ENCODE measurements around the gene CD24.
A peak's percentile ranks its signal among the peaks of the same experiment; 100 is the strongest.
"Not testable (repeated sequence)": the region's sequence is repeated elsewhere in the genome, so short reads cannot be mapped to it uniquely, and the experiment has no call there.

Gene CD24, protein sequence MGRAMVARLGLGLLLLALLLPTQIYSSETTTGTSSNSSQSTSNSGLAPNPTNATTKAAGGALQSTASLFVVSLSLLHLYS

GRCh38 chr6:106974336-106974998, at the start of gene CD24:
Gene CD24 (minus strand): TSS chr6:106974729. CDS start chr6:106974646, 83 bp downstream.
- DNase-seq, result no peak

DNA sequence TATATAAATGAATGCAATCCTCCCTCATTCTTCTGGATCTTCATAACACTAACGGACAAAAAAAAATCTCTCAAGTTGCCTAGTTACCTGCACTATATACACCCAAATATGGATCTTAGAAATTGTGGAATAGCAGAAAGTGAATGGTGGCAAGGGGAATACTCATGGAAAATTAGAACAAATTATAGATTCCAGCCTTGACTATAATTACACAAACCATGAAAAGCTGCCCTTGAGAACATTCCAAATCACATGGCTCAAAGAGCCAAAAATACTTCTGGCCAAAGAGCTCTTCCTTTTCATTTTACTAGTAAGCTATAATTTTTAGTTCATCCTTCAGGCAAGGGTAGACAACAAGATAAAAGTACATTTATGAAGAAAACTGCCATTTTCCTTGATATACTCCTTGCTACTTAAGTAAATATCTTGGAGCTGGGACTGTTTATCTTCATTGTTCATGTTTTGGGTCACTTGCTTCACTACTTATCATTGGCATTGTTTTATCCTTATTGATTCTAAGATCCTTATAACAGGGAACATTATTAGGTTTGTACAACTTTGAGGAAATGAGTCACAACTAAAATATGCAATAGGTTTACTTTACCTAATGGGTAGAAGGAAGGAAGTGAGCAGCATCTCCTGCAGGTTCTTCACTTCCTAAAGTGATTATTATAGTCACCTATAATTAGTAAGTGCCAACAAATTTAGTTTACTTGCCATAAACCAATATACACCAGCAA, 47.1 kb upstream of the CD24 start:
- no peak for DNase-seq

GRCh38 chr6:107020239-107020638, 45.7 kb upstream of the CD24 start:
- DNase-seq, result no peak

DNA sequence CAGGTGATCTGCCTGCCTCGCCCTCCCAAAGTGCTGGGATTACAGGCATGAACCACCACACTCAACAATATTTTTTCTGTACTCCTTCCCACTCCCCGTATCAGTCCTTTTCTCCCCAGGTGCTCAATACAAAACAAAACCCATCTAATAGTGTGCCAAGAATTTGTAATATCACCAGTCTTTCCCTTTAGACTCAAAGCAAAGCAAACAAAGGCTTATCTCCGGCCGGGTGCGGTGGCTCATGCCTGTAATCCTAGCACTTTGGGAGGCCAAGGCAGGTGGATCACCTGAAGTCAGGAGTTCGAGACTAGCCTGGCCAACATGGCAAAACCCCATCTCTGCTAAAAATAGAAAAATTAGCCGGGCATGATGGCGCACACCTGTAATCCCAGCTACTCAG, 45.1 kb upstream of the CD24 start:
- not testable (repeated sequence) for DNase-seq

DNA sequence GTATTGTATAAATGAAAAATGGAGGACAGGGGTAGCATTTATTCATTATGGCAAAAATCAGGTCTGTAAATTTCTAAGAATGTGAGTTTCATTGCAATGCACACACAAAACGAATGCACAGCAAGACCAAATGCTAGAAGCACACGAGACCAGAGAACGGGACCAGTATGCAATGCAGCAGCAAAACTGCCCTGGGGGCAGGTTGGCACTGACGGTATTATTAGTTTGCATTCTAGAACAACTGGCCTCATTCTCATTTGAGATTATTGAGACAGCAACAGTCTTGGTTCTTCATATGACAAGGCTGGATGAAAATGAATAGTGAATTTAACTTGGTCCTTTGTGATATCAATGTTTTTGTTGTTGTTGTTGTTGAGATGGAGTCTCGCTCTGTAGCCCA, 44.5 kb upstream of the CD24 start:
- no peak for DNase-seq

- DNase-seq, result no peak
Observed at GRCh38 chr6:107009499-107009898, 35.0 kb upstream of the CD24 start.

DNA sequence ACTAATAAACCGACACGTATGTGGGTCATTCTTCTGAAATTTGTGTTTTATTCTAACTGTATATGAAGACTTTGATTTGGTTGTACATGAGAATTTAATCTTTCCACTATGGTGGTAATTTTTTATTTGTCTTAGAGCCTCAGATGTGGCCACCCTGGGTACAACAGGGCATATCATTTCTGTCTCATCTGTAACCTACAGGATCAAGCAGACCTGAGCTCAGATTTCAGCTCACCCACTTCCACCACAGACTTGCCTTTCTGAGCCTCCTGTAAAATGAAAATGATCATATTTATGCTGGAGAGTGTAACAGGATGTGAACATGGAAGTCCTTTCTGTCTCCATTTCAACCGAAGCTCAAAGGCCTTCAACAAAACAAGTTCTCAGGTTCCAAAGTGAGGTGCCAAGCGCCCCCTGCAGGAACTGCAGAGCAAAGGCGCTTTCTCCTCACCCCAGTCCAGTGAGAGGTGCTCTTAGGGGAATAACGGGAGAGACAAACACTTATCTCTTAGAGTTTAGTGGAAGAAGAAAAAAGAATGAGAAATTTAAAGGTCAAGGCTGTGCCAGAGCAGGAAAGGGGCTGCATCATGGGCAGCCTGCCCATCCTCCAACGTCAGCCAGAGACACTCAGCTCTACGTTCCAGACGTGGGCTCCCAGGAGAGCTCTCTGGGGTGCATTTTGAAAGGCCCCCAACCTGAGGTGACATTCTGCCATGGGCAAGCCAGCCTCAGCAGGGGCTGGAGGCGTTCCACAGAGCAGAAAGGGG, 23.0 kb upstream of the CD24 start:
- peak; percentile 33 to 62 for DNase-seq

GRCh38 chr6:106995640-106996039, 21.1 kb upstream of the CD24 start:
- DNase-seq, result no peak

DNA sequence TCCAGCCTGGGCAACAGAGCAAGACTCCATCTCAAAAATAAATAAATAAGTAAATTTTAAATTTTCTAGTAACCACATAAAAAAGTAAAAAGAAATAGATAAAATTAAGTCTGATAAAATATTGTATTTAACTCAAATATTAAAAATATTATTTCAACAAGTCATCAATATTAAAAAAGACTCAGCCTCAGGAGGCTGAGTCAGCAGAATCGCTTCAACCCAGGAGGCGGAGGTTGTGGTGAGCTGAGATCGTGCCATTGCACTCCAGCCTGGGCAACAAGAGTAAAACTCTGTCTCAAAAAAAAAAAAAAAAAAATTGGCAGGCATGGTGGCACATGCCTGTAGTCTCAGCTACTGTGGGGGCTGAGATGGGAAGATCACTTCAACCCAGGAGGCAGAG, 15.2 kb upstream of the CD24 start:
- not testable (repeated sequence) for DNase-seq

DNA sequence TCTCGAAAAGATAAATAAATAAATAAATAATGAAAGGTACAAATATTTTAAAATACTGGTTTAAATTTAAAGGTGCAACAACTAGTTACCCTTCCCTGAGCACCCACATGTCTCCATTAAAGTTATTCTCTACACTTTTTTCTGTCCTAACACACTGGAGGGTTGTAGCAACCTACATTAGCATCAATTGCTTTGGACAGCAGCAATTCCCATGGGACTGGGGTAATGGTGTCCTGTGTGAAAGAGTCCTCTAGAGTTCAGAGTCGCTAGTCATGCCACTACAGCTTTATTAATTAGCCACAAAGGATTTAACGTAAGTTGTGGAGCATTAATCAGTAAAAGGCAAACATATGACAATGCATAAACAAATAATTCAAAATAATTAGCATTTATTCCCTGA, 14.1 kb upstream of the CD24 start:
- DNase-seq, result no peak

GRCh38 chr6:106981926-106982325, 7.4 kb upstream of the CD24 start:
- no peak for DNase-seq

DNA sequence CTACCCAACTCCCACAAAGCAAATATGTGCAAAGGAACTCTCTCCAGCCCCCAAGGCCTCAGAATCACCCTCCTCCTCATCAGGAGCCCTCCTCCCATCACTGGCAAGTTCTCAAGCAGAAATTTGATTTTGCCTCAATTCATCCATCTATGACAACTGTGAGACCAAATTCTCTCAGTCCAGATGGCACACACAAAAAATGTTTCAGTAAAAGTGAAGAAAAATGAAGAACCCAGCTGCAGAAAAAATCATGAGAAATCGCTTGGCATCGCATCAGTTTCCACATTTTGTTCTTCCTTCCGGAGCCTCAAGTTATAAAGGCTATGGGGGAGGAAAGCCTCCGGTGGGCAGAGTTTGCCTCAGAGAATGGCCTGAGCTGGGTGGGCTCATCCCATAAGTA, 6.4 kb upstream of the CD24 start:
- no peak for DNase-seq

DNA sequence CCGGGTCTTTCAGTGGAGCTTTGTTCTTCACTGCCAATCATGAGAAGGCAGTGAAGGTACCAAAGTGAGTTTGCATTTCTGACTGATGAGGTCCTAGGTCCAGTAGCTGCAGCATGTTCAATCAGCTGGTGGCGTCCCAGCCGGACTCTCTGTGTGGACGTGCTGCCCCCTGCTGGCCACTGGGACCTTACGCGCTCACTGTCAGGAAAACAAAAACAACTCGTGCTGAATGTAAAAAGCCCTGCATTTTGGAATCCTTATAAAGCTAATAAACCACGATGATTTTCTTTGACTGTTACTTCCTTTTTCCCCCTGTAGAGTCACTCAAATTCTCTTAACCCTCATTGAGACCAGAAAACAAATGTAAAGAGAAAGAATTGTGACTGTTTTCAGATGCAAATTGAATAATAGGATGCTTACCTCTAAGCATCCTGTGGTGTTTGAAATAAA, 4.9 kb upstream of the CD24 start:
- peak; percentile 63 to 93 for DNase-seq

DNA sequence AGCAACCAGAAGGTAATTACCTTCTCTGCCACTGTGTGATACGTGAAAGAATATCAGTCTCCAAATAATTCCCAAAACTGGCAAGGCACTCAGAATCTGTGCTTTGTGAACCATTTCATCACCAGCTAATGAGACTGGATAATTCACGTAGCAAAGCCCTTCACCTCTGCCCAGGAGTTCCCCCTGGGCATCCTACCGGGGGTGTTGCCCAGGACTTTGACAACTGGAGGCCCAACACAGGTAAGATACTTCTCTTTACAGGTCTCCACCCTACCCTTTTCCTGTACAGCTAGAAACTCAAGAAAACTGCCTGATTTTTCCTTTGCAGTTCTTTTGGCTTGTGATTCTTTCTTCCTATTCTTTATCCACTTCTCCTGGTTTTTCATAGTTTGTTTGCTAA, 2.7 kb upstream of the CD24 start:
- no peak for DNase-seq

DNA sequence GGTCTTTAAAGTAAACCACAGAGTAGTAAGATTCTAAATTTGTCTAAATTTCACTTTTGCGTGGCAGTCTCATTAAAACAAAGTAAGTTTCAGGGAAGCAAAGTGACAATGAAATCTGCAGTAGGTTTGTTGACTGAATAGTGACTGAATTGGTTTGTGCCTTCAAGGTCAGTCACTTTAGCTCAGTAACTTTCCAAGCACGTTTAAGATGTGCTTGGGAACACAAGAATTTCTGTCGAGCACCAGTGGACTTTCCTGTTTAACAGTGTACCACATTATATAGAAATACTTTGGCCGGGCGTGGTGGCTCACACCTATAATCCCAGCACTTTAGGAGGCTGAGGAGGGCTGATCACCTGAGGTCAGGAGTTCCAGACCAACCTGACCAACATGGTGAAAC, 1.7 kb upstream of the CD24 start:
- no peak for DNase-seq

DNA sequence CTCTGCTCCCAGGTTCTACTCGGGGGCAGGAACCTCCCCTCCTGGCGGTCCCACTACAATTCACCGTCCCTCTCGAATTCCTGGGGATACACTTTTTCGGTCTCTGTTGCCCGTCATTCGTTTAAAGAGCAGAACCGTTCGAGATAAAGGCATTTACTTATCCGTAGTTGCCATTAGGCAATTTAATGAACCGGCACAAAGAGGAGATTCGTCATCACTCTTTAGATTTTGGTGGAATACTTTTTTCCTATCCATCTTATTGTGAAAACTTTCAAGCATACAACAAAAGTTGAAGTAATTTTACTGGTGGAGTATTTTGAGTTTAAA, 1.2 kb upstream of the CD24 start:
- DNase-seq, result no peak

GRCh38 chr6:106974999-106975737, 639 bp upstream of the CD24 start:
- peak in 1 of 2 donors; percentile 15 for DNase-seq

GRCh38 chr6:106973836-106974335, 643 bp downstream of the CD24 start:
- no peak for DNase-seq

- DNase-seq, result no peak
Observed at GRCh38 chr6:106973018-106973835, 1.3 kb downstream of the CD24 start.

- no peak for DNase-seq
Observed at GRCh38 chr6:106972500-106972899, 2.0 kb downstream of the CD24 start.

DNA sequence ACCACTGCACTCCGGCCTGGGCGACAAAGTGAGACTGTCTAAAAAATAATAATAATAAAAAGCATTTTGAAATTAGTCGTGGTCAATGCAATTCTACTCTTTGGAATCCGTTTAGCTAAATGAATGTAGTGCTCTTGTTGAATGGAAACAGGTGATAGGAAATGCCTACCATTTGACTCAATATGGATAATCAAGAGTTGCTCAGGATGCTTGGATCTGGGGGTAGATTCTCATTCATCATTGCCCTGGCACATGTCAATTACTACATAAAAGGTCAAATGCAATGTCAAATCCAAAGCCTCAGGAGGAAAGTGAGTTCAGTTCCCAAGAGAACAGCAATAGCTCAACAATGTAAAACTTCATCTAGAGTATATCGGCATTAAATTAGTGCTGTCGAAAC, 3.8 kb downstream of the CD24 start:
- DNase-seq, result not testable (repeated sequence)
